ENCODE results near the gene GNPDA1.
"Not testable (repeated sequence)": the region's sequence is repeated elsewhere in the genome, so short reads cannot be mapped to it uniquely, and the experiment has no call there.

DNA sequence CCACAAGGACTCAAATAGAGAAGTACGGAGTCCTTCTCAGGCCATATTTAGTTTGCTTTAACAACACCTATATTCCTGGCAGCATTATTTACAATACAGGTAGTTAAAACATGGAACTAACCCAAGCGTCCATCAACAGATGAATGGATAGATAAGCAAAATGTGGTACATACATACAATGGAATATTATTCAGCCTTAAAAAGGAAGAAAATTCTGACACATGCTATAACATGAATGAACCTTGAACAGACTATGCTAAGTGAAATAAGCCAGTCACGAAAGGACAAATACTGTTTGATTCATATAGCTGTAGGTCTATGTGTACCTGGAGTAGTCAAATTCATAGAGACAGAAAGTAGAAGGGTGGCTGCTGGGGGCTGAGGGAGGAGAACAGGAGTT, 24.8 kb upstream of the GNPDA1 start:
- TF ChIP-seq EZH2 (IDR thresholded peaks at IDR 0.05); POLR2AphosphoS5 (IDR thresholded peaks at IDR 0.05; ENCODE audit: borderline replicate concordance, low read depth, low read length); FOXP2 (optimal IDR thresholded peaks at IDR 0.05; ENCODE audit: control extremely low read depth, extremely low read length, insufficient read depth): not testable (repeated sequence)
